Dedifferentiated amniotic fluid mesenchymal stem cell (primary cell): Measurements from ENCODE around the gene NOP58.
"Not testable (repeated sequence)": the region's sequence is repeated elsewhere in the genome, so short reads cannot be mapped to it uniquely, and the experiment has no call there.

Source experiments
- DNase-seq: peaks from one replicate; pipeline ENCODE4 v3.0.0-alpha.2; 2016; ENCODE audit errors: extremely low spot score

Gene NOP58

GRCh38 chr2:202265467-202266277, at the start of gene NOP58:
TSS of gene NOP58 (plus strand) at chr2:202265763. CDS start at chr2:202265942, 179 bp downstream.
- DNase-seq = peak; percentile 98

- no peak for DNase-seq
Observed at GRCh38 chr2:202221873-202222272, 43.7 kb upstream of the NOP58 start.

- DNase-seq = peak; percentile 63
Observed at GRCh38 chr2:202237787-202238233, 27.8 kb upstream of the NOP58 start.

GRCh38 chr2:202238234-202239197, 27.0 kb upstream of the NOP58 start, which contains the start of gene SUMO1:
TSS of gene SUMO1 (minus strand) at chr2:202238597. CDS start at chr2:202238451, 146 bp downstream.
- peak; percentile 89 for DNase-seq

- DNase-seq = not testable (repeated sequence)
Observed at GRCh38 chr2:202247710-202248109, 17.9 kb upstream of the NOP58 start.

GRCh38 chr2:202249521-202250253, 15.9 kb upstream of the NOP58 start:
- no peak for DNase-seq

- DNase-seq = no peak
Observed at GRCh38 chr2:202251494-202251893, 14.1 kb upstream of the NOP58 start.

- DNase-seq = no peak
Observed at GRCh38 chr2:202261531-202261930, 4.0 kb upstream of the NOP58 start.

- no peak for DNase-seq
Observed at GRCh38 chr2:202267495-202267894, 1.9 kb downstream of the NOP58 start.

GRCh38 chr2:202269585-202269984, 4.0 kb downstream of the NOP58 start:
- DNase-seq = no peak

- DNase-seq = no peak
Observed at GRCh38 chr2:202270487-202270886, 4.9 kb downstream of the NOP58 start.

GRCh38 chr2:202276078-202276720, 10.6 kb downstream of the NOP58 start:
- DNase-seq = not testable (repeated sequence)

- DNase-seq = no peak
Observed at GRCh38 chr2:202278036-202278760, 12.6 kb downstream of the NOP58 start.

- peak; percentile 66 for DNase-seq
Observed at GRCh38 chr2:202278944-202279343, 13.4 kb downstream of the NOP58 start.

- DNase-seq = no peak
Observed at GRCh38 chr2:202286595-202286994, 21.0 kb downstream of the NOP58 start.

- no peak for DNase-seq
Observed at GRCh38 chr2:202289394-202290204, 24.0 kb downstream of the NOP58 start.

GRCh38 chr2:202290316-202290715, 24.8 kb downstream of the NOP58 start:
- DNase-seq = no peak

GRCh38 chr2:202290970-202291369, 25.4 kb downstream of the NOP58 start:
- DNase-seq = no peak

- no peak for DNase-seq
Observed at GRCh38 chr2:202299712-202300111, 34.1 kb downstream of the NOP58 start.

- no peak for DNase-seq
Observed at GRCh38 chr2:202306034-202306433, 40.5 kb downstream of the NOP58 start.
